K562 (cell line): ENCODE data around the gene FBXL13. TPM values are rescaled to one million over a fixed set of nuclear protein-coding genes. Genes with fewer than 3 reads are reported as not detected.

Experiments used
- CREM ChIP-seq: IDR thresholded peaks from 2 replicates; pipeline ENCODE4 v1.6.1; 2014; ENCODE audit warnings: antibody characterized with exemption, low read depth
- ELF1 ChIP-seq: fragments of 200-800 bp; sonication (Bioruptor generic); IDR thresholded peaks from 2 replicates; pipeline ENCODE4 v1.6.1; 2016; ENCODE audit warnings: missing genetic modification characterization, missing compliant biosample characterization
- HDAC8 ChIP-seq: fragments of 450-650 bp; IDR thresholded peaks from 2 replicates; pipeline ENCODE4 v1.6.1; 2016; ENCODE audit warnings: mild to moderate bottlenecking, missing genetic modification characterization, moderate library complexity, missing compliant biosample characterization
- LARP7 ChIP-seq: fragments of 450-650 bp; IDR thresholded peaks from 2 replicates; pipeline ENCODE4 v1.6.1; 2016
- MAFK ChIP-seq: IDR thresholded peaks from 2 replicates; pipeline ENCODE4 v1.6.1; 2011; ENCODE audit warnings: low read length, improper control_type of control experiment
- NBN ChIP-seq: fragments of 450-650 bp; IDR thresholded peaks from 2 replicates; pipeline ENCODE4 v1.6.1; 2016; ENCODE audit warnings: low read depth, mild to moderate bottlenecking
- POLR2AphosphoS5 ChIP-seq: IDR thresholded peaks from 2 replicates; pipeline ENCODE4 v1.6.1; 2011; ENCODE audit warnings: mild to moderate bottlenecking, low read depth, low read length, moderate library complexity; ENCODE audit not compliant: control insufficient read depth, insufficient read depth
- RAD51 ChIP-seq: fragments of 450-650 bp; IDR thresholded peaks from 2 replicates; pipeline ENCODE4 v1.7.1; 2016; ENCODE audit warnings: low read depth, mild to moderate bottlenecking, borderline replicate concordance
- TBL1XR1 ChIP-seq, 2 experiments: IDR thresholded peaks; 2 replicates each; pipeline ENCODE4 v1.6.1; 2012; ENCODE audit warnings: improper control_type of control experiment in 2 of 2, low read length in 2 of 2, mild to moderate bottlenecking in 1 of 2
- ZNF175 ChIP-seq: fragments of 200-800 bp; sonication (Bioruptor generic); IDR thresholded peaks from 2 replicates; pipeline ENCODE4 v1.6.1; 2016; ENCODE audit warnings: low read depth, mild to moderate bottlenecking, missing genetic modification characterization, missing compliant biosample characterization
- polyA plus RNA-seq, 8 experiments: library from polyadenylated mRNA; depleted of rRNA in 4 of 8; stranded (reverse) in 5 of 8; unstranded in 3 of 8; fragments of >200 nt; fragmentation: Nextera tagmentation in 2 of 8; fragmentation: Illumina TruSeq in 1 of 8; extraction: Ambion mirVana in 2 of 8; extraction: Trizol in 1 of 8; gene quantifications; 2 replicates each; pipeline versions ENCODE4 v1.2.1 to v1.2.3, GENCODE V29; 2011 to 2014; ENCODE audit warnings: inconsistent platforms in 1 of 8, missing spikeins in 1 of 8
- total RNA-seq, 7 experiments: library from RNA; depleted of rRNA in 6 of 7; stranded (reverse); fragments of >200 nt in 6 of 7; fragmentation: Illumina TruSeq in 2 of 7; extraction: Trizol in 2 of 7; gene quantifications; 2 replicates each; pipeline versions ENCODE4 v1.2.1 to v1.2.3, GENCODE V29; 2011 to 2021; ENCODE audit warnings: low replicate concordance in 1 of 7
- TF ChIP-seq, protein P1 (sequence below): fragments of 450-650 bp; IDR thresholded peaks from 2 replicates; pipeline ENCODE4 v1.6.1; 2017; ENCODE audit warnings: antibody characterized with exemption, mild to moderate bottlenecking
- TF ChIP-seq, protein P2 (sequence below), 2 experiments: IDR thresholded peaks; 2 replicates each; pipeline ENCODE4 v1.6.1; 2011; ENCODE audit warnings: borderline replicate concordance in 1 of 2, control low read depth in 1 of 2, low read depth in 1 of 2, low read length in 1 of 2, mild to moderate bottlenecking in 1 of 2, mixed read lengths in 1 of 2, moderate library complexity in 1 of 2; ENCODE audit not compliant: insufficient read depth in 1 of 2, insufficient read length in 1 of 2, poor library complexity in 1 of 2, severe bottlenecking in 1 of 2; ENCODE audit errors: extremely low read depth in 1 of 2
- TF ChIP-seq, protein P3 (sequence below): fragments of 450-650 bp; IDR thresholded peaks from 2 replicates; pipeline ENCODE4 v1.6.1; 2016
- TF ChIP-seq, protein P4 (sequence below): fragments of 450-650 bp; IDR thresholded peaks from 2 replicates; pipeline ENCODE4 v1.6.1; 2016; ENCODE audit warnings: mild to moderate bottlenecking
- TF ChIP-seq, protein P5 (sequence below), 2 experiments: fragments of 450-650 bp; conservative IDR thresholded peaks; 2 replicates each; pipeline ENCODE4 v1.6.1; 2017; ENCODE audit warnings: mild to moderate bottlenecking in 2 of 2, moderate library complexity in 2 of 2

FBXL13 gene
- total and polyA plus RNA-seq, 9 of the 15 experiments (the other 6 are each of a cell fraction or from before 2014, with no cell fraction given) = 16.3 to 55.0 (median 25.4) TPM

DNA sequence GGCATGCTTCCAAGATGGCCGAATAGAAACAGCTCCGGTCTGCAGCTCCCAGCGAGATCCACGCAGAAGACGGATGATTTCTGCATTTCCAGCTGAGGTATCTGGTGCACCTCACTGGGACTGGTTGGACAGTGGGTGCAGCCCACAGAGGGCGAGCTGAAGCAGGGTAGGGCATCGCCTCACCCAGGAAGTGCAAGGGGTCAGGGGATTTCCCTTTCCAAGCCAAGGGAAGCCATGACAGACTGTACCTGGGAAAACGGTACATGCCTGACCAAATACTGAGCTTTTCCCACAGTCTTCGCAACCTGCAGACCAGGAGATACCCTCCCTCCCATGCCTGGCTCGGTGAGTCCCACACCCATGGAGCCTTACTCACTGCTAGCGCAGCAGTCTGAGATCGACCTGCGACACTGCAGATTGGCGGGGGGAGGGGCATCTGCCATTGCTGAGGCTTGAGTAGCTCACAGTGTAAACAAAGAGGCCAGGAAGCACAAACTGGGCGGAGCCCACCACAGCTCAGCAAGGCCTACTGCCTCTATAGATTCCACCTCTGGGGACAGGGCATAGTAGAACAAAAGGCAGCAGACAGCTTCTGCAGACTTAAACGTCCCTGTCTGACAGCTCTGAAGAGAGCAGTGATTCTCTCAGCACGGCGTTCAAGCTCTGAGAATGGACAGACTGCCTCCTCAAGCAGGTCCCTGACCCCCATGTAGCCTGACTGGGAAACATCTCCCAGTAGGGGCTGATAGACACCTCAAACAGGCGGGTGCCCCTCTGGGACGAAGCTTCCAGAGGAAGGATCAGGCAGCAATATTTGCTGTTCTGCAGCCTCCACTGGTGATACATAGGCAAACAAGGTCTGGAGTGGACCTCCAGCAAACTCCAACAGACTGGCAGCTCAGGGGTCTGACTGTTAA is 36.5 kb downstream of the FBXL13 start (continued):
- TF ChIP-seq HDAC8 (tag) = 0 out of 2 replicates have a peak, but pooled peaks have one; percentile 31
- TF ChIP-seq, protein P1, sequence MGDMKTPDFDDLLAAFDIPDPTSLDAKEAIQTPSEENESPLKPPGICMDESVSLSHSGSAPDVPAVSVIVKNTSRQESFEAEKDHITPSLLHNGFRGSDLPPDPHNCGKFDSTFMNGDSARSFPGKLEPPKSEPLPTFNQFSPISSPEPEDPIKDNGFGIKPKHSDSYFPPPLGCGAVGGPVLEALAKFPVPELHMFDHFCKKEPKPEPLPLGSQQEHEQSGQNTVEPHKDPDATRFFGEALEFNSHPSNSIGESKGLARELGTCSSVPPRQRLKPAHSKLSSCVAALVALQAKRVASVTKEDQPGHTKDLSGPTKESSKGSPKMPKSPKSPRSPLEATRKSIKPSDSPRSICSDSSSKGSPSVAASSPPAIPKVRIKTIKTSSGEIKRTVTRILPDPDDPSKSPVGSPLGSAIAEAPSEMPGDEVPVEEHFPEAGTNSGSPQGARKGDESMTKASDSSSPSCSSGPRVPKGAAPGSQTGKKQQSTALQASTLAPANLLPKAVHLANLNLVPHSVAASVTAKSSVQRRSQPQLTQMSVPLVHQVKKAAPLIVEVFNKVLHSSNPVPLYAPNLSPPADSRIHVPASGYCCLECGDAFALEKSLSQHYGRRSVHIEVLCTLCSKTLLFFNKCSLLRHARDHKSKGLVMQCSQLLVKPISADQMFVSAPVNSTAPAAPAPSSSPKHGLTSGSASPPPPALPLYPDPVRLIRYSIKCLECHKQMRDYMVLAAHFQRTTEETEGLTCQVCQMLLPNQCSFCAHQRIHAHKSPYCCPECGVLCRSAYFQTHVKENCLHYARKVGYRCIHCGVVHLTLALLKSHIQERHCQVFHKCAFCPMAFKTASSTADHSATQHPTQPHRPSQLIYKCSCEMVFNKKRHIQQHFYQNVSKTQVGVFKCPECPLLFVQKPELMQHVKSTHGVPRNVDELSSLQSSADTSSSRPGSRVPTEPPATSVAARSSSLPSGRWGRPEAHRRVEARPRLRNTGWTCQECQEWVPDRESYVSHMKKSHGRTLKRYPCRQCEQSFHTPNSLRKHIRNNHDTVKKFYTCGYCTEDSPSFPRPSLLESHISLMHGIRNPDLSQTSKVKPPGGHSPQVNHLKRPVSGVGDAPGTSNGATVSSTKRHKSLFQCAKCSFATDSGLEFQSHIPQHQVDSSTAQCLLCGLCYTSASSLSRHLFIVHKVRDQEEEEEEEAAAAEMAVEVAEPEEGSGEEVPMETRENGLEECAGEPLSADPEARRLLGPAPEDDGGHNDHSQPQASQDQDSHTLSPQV = peak; percentile 95
- peak; percentile 68; the same call in 1 of the 2 replicates for TF ChIP-seq NBN
- TF ChIP-seq POLR2AphosphoS5 = peak; percentile 68
- TF ChIP-seq ELF1 (tag) = peak; percentile 69
- TF ChIP-seq CREM = peak; percentile 73
- peak; percentile 14; the same call in 1 of the 2 replicates for TF ChIP-seq MAFK
- TF ChIP-seq, protein P2, sequence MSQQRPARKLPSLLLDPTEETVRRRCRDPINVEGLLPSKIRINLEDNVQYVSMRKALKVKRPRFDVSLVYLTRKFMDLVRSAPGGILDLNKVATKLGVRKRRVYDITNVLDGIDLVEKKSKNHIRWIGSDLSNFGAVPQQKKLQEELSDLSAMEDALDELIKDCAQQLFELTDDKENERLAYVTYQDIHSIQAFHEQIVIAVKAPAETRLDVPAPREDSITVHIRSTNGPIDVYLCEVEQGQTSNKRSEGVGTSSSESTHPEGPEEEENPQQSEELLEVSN (IDR thresholded peaks at IDR 0.05; ENCODE audit: borderline replicate concordance in 1 of 2, extremely low read depth in 1 of 2, insufficient read depth in 1 of 2, insufficient read length in 1 of 2, low read depth in 1 of 2, low read length in 1 of 2, poor library complexity in 1 of 2, severe bottlenecking in 1 of 2) = peak in 1 of 2 experiments; percentile 44
- TF ChIP-seq, protein P3, sequence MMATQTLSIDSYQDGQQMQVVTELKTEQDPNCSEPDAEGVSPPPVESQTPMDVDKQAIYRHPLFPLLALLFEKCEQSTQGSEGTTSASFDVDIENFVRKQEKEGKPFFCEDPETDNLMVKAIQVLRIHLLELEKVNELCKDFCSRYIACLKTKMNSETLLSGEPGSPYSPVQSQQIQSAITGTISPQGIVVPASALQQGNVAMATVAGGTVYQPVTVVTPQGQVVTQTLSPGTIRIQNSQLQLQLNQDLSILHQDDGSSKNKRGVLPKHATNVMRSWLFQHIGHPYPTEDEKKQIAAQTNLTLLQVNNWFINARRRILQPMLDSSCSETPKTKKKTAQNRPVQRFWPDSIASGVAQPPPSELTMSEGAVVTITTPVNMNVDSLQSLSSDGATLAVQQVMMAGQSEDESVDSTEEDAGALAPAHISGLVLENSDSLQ = peak; percentile 84
- TF ChIP-seq, protein P4, sequence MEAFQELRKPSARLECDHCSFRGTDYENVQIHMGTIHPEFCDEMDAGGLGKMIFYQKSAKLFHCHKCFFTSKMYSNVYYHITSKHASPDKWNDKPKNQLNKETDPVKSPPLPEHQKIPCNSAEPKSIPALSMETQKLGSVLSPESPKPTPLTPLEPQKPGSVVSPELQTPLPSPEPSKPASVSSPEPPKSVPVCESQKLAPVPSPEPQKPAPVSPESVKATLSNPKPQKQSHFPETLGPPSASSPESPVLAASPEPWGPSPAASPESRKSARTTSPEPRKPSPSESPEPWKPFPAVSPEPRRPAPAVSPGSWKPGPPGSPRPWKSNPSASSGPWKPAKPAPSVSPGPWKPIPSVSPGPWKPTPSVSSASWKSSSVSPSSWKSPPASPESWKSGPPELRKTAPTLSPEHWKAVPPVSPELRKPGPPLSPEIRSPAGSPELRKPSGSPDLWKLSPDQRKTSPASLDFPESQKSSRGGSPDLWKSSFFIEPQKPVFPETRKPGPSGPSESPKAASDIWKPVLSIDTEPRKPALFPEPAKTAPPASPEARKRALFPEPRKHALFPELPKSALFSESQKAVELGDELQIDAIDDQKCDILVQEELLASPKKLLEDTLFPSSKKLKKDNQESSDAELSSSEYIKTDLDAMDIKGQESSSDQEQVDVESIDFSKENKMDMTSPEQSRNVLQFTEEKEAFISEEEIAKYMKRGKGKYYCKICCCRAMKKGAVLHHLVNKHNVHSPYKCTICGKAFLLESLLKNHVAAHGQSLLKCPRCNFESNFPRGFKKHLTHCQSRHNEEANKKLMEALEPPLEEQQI = peak; percentile 73
- 0 out of 2 replicates have a peak, but pooled peaks have one; percentile 50 for TF ChIP-seq LARP7
- TF ChIP-seq, protein P5, sequence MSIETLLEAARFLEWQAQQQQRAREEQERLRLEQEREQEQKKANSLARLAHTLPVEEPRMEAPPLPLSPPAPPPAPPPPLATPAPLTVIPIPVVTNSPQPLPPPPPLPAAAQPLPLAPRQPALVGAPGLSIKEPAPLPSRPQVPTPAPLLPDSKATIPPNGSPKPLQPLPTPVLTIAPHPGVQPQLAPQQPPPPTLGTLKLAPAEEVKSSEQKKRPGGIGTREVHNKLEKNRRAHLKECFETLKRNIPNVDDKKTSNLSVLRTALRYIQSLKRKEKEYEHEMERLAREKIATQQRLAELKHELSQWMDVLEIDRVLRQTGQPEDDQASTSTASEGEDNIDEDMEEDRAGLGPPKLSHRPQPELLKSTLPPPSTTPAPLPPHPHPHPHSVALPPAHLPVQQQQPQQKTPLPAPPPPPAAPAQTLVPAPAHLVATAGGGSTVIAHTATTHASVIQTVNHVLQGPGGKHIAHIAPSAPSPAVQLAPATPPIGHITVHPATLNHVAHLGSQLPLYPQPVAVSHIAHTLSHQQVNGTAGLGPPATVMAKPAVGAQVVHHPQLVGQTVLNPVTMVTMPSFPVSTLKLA (conservative IDR thresholded peaks at IDR 0.05) = peak; percentile 66 to 79
- 0 out of 4 replicates have a peak, but pooled peaks of 1 of the 2 experiments have one; percentile 33 for TF ChIP-seq TBL1XR1 (IDR thresholded peaks at IDR 0.05; ENCODE audit: low read length in 2 of 2)
- TF ChIP-seq ZNF175 (CRISPR knock-in tag) = peak; percentile 78
- peak; percentile 19; the same call in 1 of the 2 replicates for TF ChIP-seq RAD51
